HCT116 (cell line): ENCODE results near the gene ARHGAP1. TPM values are rescaled to one million over a fixed set of nuclear protein-coding genes. Genes with fewer than 3 reads are reported as not detected.

Experiments
- ATAC-seq: fragments of 200-7000 bp; cut with Tn5 transposase; 2 replicates; pipeline ENCODE4 v1.9.1; 2020; ENCODE audit warnings: mild to moderate bottlenecking, moderate library complexity
- BruUV-seq: library from RNA; stranded (reverse); fragments of 400-500 nt; replicated peaks from 2 replicates; lab custom pipeline; 2021; lab: Mats Ljungman, UMichigan
- CTCF ChIA-PET: fragments of 300-600 bp; sonication (Branson Sonifier 250); formaldehyde crosslinking; loops from one replicate; lab custom pipeline; 2021; ENCODE audit warnings: antibody characterized with exemption; lab: Charles Lee
- POLR2A ChIA-PET: fragments of 300-600, 350-600 bp; sonication (Branson Sonifier 250); formaldehyde crosslinking; loops from one replicate; lab custom pipeline; 2021; ENCODE audit warnings: antibody characterized with exemption; lab: Charles Lee
- RAD21 ChIA-PET, 2 experiments: fragments of 300-600 bp; sonication (Branson Sonifier 250); formaldehyde crosslinking; loops; one replicate each; lab custom pipeline; 2023; ENCODE audit warnings: low total read pairs in 2 of 2; ENCODE audit not compliant: uncharacterized antibody in 2 of 2, unreplicated experiment in 2 of 2, low non-redundant PET in 1 of 2; lab: Charles Lee
- DNase-seq: peaks from one replicate; pipeline ENCODE4 v3.0.0-alpha.2; 2010; ENCODE audit warnings: low read depth, low spot score
- H2AFZ ChIP-seq: fragments of 200-600 bp; shearing (Covaris generic), sonication (generic); 2 replicates; pipeline ENCODE4 v1.6.1; 2017; ENCODE audit warnings: low read depth, mixed run types, mixed read lengths, antibody characterized with exemption, low read length; ENCODE audit not compliant: poor library complexity, severe bottlenecking
- H3K27ac ChIP-seq: 2 replicates; pipeline ENCODE4 v1.5.1; 2012; ENCODE audit warnings: low read depth, low read length
- H3K27me3 ChIP-seq: fragments of 200-600 bp; sonication (generic); 2 replicates; pipeline ENCODE4 v1.6.1; 2016; ENCODE audit warnings: mixed run types, low read length, mixed read lengths; ENCODE audit not compliant: insufficient read depth
- H3K36me3 ChIP-seq, 2 experiments: fragments of 200-500 bp in 1 of 2; fragments of 200-600 bp in 1 of 2; sonication (Bioruptor generic) in 1 of 2; sonication (generic) in 1 of 2; 2 replicates each; pipeline versions ENCODE4 v1.5.1 to v1.6.1; 2014 to 2016; ENCODE audit warnings: low read length in 2 of 2, inconsistent platforms in 1 of 2, mixed read lengths in 1 of 2, mixed run types in 1 of 2; ENCODE audit not compliant: insufficient read depth in 2 of 2, control insufficient read depth in 1 of 2
- H3K4me1 ChIP-seq, 2 experiments: fragments of 200-600 bp in 1 of 2; sonication (generic) in 1 of 2; 2 replicates each; pipeline versions ENCODE4 v1.5.1 to v1.6.1; 2012 to 2017; ENCODE audit warnings: low read length in 2 of 2, inconsistent platforms in 1 of 2, mild to moderate bottlenecking in 1 of 2, mixed read lengths in 1 of 2, mixed run types in 1 of 2, moderate library complexity in 1 of 2; ENCODE audit not compliant: insufficient read depth in 2 of 2, control insufficient read depth in 1 of 2
- H3K4me2 ChIP-seq: fragments of 200-600 bp; sonication (generic); 2 replicates; pipeline ENCODE4 v1.6.1; 2017; ENCODE audit warnings: mixed run types, low read length, mixed read lengths
- H3K4me3 ChIP-seq, 2 experiments: fragments of 200-600 bp in 1 of 2; sonication (generic) in 1 of 2; replicated peaks in 1 of 2; 2 replicates each; pipeline ENCODE4 v1.5.1; 2011 to 2016; ENCODE audit warnings: low read length in 2 of 2, control low read depth in 1 of 2, low read depth in 1 of 2, mild to moderate bottlenecking in 1 of 2, mixed read lengths in 1 of 2, mixed run types in 1 of 2
- H3K79me2 ChIP-seq: fragments of 200-600 bp; sonication (generic); 2 replicates; pipeline ENCODE4 v1.6.1; 2017; ENCODE audit warnings: mild to moderate bottlenecking, mixed run types, low read length, moderate library complexity, mixed read lengths; ENCODE audit not compliant: insufficient read depth
- H3K9ac ChIP-seq: fragments of 200-600 bp; sonication (generic); 2 replicates; pipeline ENCODE4 v1.6.1; 2016; ENCODE audit warnings: low read length, mixed read lengths
- H3K9me2 ChIP-seq: fragments of 200-600 bp; sonication (generic), shearing (Covaris generic); 2 replicates; pipeline ENCODE4 v1.6.1; 2017; ENCODE audit warnings: mixed run types, mild to moderate bottlenecking, moderate library complexity; ENCODE audit not compliant: insufficient read depth
- H3K9me3 ChIP-seq, 2 experiments: fragments of 200-500 bp in 1 of 2; fragments of 200-600 bp in 1 of 2; sonication (Bioruptor generic) in 1 of 2; sonication (generic) in 1 of 2; 2 replicates each; pipeline ENCODE4 v1.6.1; 2014 to 2017; ENCODE audit warnings: low read length in 2 of 2, mixed read lengths in 2 of 2, inconsistent platforms in 1 of 2, low read depth in 1 of 2, mild to moderate bottlenecking in 1 of 2, mixed run types in 1 of 2, moderate library complexity in 1 of 2; ENCODE audit not compliant: control insufficient read depth in 1 of 2, insufficient read depth in 1 of 2
- H4K20me1 ChIP-seq: fragments of 200-600 bp; sonication (generic), shearing (Covaris generic); 2 replicates; pipeline ENCODE4 v1.6.1; 2017; ENCODE audit warnings: mixed run types, mild to moderate bottlenecking, moderate library complexity; ENCODE audit not compliant: insufficient read depth
- CBX3 ChIP-seq: IDR thresholded peaks from 2 replicates; pipeline ENCODE4 v1.6.1; 2012; ENCODE audit warnings: low read depth
- CEBPB ChIP-seq: IDR thresholded peaks from 2 replicates; pipeline ENCODE4 v1.6.1; 2012; ENCODE audit warnings: low read depth
- CTCF ChIP-seq, 3 experiments: fragments of 200-600 bp in 1 of 3; sonication (generic) in 1 of 3; IDR thresholded peaks in 2 of 3; conservative IDR thresholded peaks in 1 of 3; 2 replicates each; pipeline ENCODE4 v1.5.1; 2012 to 2017; ENCODE audit warnings: low read depth in 2 of 3, low read length in 2 of 3, antibody characterized with exemption in 1 of 3, borderline replicate concordance in 1 of 3, control low read depth in 1 of 3, mild to moderate bottlenecking in 1 of 3, mixed read lengths in 1 of 3, mixed run types in 1 of 3, moderate library complexity in 1 of 3; ENCODE audit not compliant: insufficient read depth in 1 of 3
- EGR1 ChIP-seq: IDR thresholded peaks from 2 replicates; pipeline ENCODE4 v1.6.1; 2012; ENCODE audit warnings: low read depth
- ELF1 ChIP-seq: IDR thresholded peaks from 2 replicates; pipeline ENCODE4 v1.6.1; 2012; ENCODE audit warnings: low read depth, borderline replicate concordance
- EZH2 ChIP-seq: fragments of 200-600 bp; sonication (generic); IDR thresholded peaks from 2 replicates; pipeline ENCODE4 v1.6.1; 2017; ENCODE audit warnings: antibody characterized with exemption, mixed run types
- JUND ChIP-seq: IDR thresholded peaks from 2 replicates; pipeline ENCODE4 v1.6.1; 2012
- MAX ChIP-seq: IDR thresholded peaks from 2 replicates; pipeline ENCODE4 v1.6.1; 2012
- POLR2A ChIP-seq: IDR thresholded peaks from 2 replicates; pipeline ENCODE4 v1.7.0; 2011; ENCODE audit warnings: borderline replicate concordance; ENCODE audit not compliant: insufficient read depth, insufficient read length; ENCODE audit errors: extremely low read depth
- POLR2AphosphoS5 ChIP-seq: IDR thresholded peaks from 2 replicates; pipeline ENCODE4 v1.6.1; 2011; ENCODE audit warnings: mild to moderate bottlenecking, low read depth, low read length, moderate library complexity
- RAD21 ChIP-seq: IDR thresholded peaks from 2 replicates; pipeline ENCODE4 v1.6.1; 2012; ENCODE audit warnings: low read depth, mild to moderate bottlenecking
- REST ChIP-seq: IDR thresholded peaks from 2 replicates; pipeline ENCODE4 v1.6.1; 2012; ENCODE audit warnings: low read depth
- SIN3A ChIP-seq: IDR thresholded peaks from 2 replicates; pipeline ENCODE4 v1.6.1; 2012; ENCODE audit warnings: low read depth
- SP1 ChIP-seq: IDR thresholded peaks from 2 replicates; pipeline ENCODE4 v1.6.1; 2012; ENCODE audit warnings: low read depth
- SRF ChIP-seq: IDR thresholded peaks from 2 replicates; pipeline ENCODE4 v1.6.1; 2012; ENCODE audit warnings: low read depth
- TCF7L2 ChIP-seq: IDR thresholded peaks from 2 replicates; pipeline ENCODE4 v1.7.0; 2011; ENCODE audit warnings: borderline replicate concordance, inconsistent platforms; ENCODE audit not compliant: insufficient read depth, insufficient read length; ENCODE audit errors: extremely low read depth
- YY1 ChIP-seq: IDR thresholded peaks from 2 replicates; pipeline ENCODE4 v1.6.1; 2011; ENCODE audit warnings: low read length, low read depth, moderate library complexity, mild to moderate bottlenecking; ENCODE audit not compliant: insufficient replicate concordance; ENCODE audit errors: extremely low read depth
- ZBTB33 ChIP-seq: IDR thresholded peaks from 2 replicates; pipeline ENCODE4 v1.6.1; 2011; ENCODE audit warnings: mild to moderate bottlenecking, low read length, moderate library complexity; ENCODE audit not compliant: insufficient replicate concordance; ENCODE audit errors: extremely low read depth
- ZNF274 ChIP-seq: fragments of 200-500 bp; sonication (Bioruptor generic); IDR thresholded peaks from 2 replicates; pipeline ENCODE4 v1.6.1; 2014; ENCODE audit warnings: mild to moderate bottlenecking, low read depth, low read length, inconsistent platforms
- intact Hi-C: fragments of 100-400 bp; cut with micrococcal nuclease; formaldehyde crosslinking; loops from 2 replicates; pipeline ENCODE4 v1.10.0; 2022
- total RNA-seq: library from RNA; stranded (reverse); gene quantifications from one replicate; pipeline ENCODE4 v1.2.1, GENCODE V29; 2021; ENCODE audit not compliant: unreplicated experiment
- TF ChIP-seq, protein P1 (sequence below): IDR thresholded peaks from 2 replicates; pipeline ENCODE4 v1.6.1; 2012

ARHGAP1 gene
- total RNA-seq, 1 experiment from 2014 or later, result 36.9 TPM

- Histone ChIP-seq H2AFZ (no peak overlapping the region), H3K9ac (no peak overlapping the region), H3K9me2 (no peaks in the 10 kb centered on the region), H3K36me3 (peaks cover 0 to 6% of the 10 kb centered on the region in 2 experiments; a peak in 2 of 4 replicates), H3K79me2 (peaks cover 27% of the 10 kb centered on the region), H3K9me3 (no peaks in the 10 kb centered on the region), H3K27ac (no peak overlapping the region), H4K20me1 (no peaks in the 10 kb centered on the region), H3K4me1 (peaks cover 1 to 20% of the 10 kb centered on the region in 2 experiments; a peak in 2 of 4 replicates), H3K4me2 (no peak overlapping the region), H3K27me3 (no peaks in the 10 kb centered on the region), H3K4me3 (no peak overlapping the region)
- no peak for DNase-seq
- ChIA-PET RAD21 (no interaction called here), CTCF (no interaction called here), POLR2A (no interaction called here)
- TF ChIP-seq SRF (no peak), CEBPB (no peak), ZNF274 (no peak), CTCF (IDR thresholded peaks at IDR 0.05 in 2 of 3, conservative IDR thresholded peaks at IDR 0.05 in 1 of 3; ENCODE audit: borderline replicate concordance in 1 of 3, insufficient read depth in 1 of 3, low read depth in 2 of 3, low read length in 2 of 3) (no peak), JUND (no peak), EZH2 (no peak), POLR2AphosphoS5 (no peak), EGR1 (no peak), POLR2A (no peak), MAX (no peak), SP1 (no peak), REST (no peak), RAD21 (no peak), ZBTB33 (no peak), SIN3A (no peak), TCF7L2 (no peak), YY1 (no peak), ELF1 (no peak), CBX3 (no peak)
- TF ChIP-seq, protein P1, sequence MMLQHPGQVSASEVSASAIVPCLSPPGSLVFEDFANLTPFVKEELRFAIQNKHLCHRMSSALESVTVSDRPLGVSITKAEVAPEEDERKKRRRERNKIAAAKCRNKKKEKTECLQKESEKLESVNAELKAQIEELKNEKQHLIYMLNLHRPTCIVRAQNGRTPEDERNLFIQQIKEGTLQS, result no peak
- ATAC-seq, result no peak
- BruUV-seq, result no TSS peak
- intact Hi-C loops, result no loop called here
These were observed 3.1 kb downstream of the ARHGAP1 start for GRCh38 chr11:46697303-46697702.
